Measurements from ENCODE around the gene TRANK1.

TRANK1 gene

GRCh38 chr3:36850743-36851142 is 94.1 kb downstream of the TRANK1 start:
- DNase-seq (ENCODE audit: low read depth, low spot score), result no peak

- no peak for DNase-seq (ENCODE audit: low read depth, low spot score)
Observed at GRCh38 chr3:36846406-36846805, 98.4 kb downstream of the TRANK1 start.

- peak; percentile 60 for DNase-seq (ENCODE audit: low read depth, low spot score)
Observed at GRCh38 chr3:36843065-36844051, 101.5 kb downstream of the TRANK1 start.

- DNase-seq (ENCODE audit: low read depth, low spot score), result no peak
Observed at GRCh38 chr3:36842275-36842674, 102.6 kb downstream of the TRANK1 start.

GRCh38 chr3:36840453-36840921 is 104.4 kb downstream of the TRANK1 start:
- no peak for DNase-seq (ENCODE audit: low read depth, low spot score)

- DNase-seq (ENCODE audit: low read depth, low spot score), result no peak
Observed at GRCh38 chr3:36837089-36837488, 107.8 kb downstream of the TRANK1 start.

GRCh38 chr3:36833160-36833814 is 111.6 kb downstream of the TRANK1 start:
- DNase-seq (ENCODE audit: low read depth, low spot score), result no peak

- DNase-seq (ENCODE audit: low read depth, low spot score), result no peak
Observed at GRCh38 chr3:36832406-36832805, 112.4 kb downstream of the TRANK1 start.

- DNase-seq (ENCODE audit: low read depth, low spot score), result peak; percentile 16
Observed at GRCh38 chr3:36827133-36827532, 117.7 kb downstream of the TRANK1 start.

- no peak for DNase-seq (ENCODE audit: low read depth, low spot score)
Observed at GRCh38 chr3:36826240-36826639, 118.6 kb downstream of the TRANK1 start.

- DNase-seq (ENCODE audit: low read depth, low spot score), result no peak
Observed at GRCh38 chr3:36824443-36824842, 120.4 kb downstream of the TRANK1 start.

GRCh38 chr3:36823806-36824205 is 121.0 kb downstream of the TRANK1 start:
- no peak for DNase-seq (ENCODE audit: low read depth, low spot score)

GRCh38 chr3:36820083-36820482 is 124.8 kb downstream of the TRANK1 start:
- DNase-seq (ENCODE audit: low read depth, low spot score), result peak; percentile 47

GRCh38 chr3:36817806-36818533 is 126.9 kb downstream of the TRANK1 start:
- no peak for DNase-seq (ENCODE audit: low read depth, low spot score)

GRCh38 chr3:36815375-36815774 is 129.5 kb downstream of the TRANK1 start:
- no peak for DNase-seq (ENCODE audit: low read depth, low spot score)

GRCh38 chr3:36814776-36815175 is 130.1 kb downstream of the TRANK1 start:
- no peak for DNase-seq (ENCODE audit: low read depth, low spot score)

- DNase-seq (ENCODE audit: low read depth, low spot score), result no peak
Observed at GRCh38 chr3:36814066-36814717, 130.7 kb downstream of the TRANK1 start.

GRCh38 chr3:36813305-36813704 is 131.5 kb downstream of the TRANK1 start:
- peak; percentile 15 for DNase-seq (ENCODE audit: low read depth, low spot score)

GRCh38 chr3:36812240-36812639 is 132.6 kb downstream of the TRANK1 start:
- peak; percentile 73 for DNase-seq (ENCODE audit: low read depth, low spot score)

- DNase-seq (ENCODE audit: low read depth, low spot score), result no peak
Observed at GRCh38 chr3:36811768-36812167, 133.1 kb downstream of the TRANK1 start.

- DNase-seq (ENCODE audit: low read depth, low spot score), result peak; percentile 48
Observed at GRCh38 chr3:36804295-36805055, 140.4 kb downstream of the TRANK1 start.
